PC-3 (cell line): ENCODE results near the gene AGRP. TPM values are rescaled to one million over a fixed set of nuclear protein-coding genes. Genes with fewer than 3 reads are reported as not detected.

Experiments
- ATAC-seq: fragments of 200-7000 bp; cut with Tn5 transposase; 2 replicates; pipeline ENCODE4 v1.9.1; 2020; ENCODE audit warnings: mild to moderate bottlenecking, moderate library complexity
- BruUV-seq: library from RNA; stranded (reverse); fragments of 400-500 nt; replicated peaks from 2 replicates; lab custom pipeline; 2021; lab: Mats Ljungman, UMichigan
- CTCF ChIA-PET: fragments of 300-600 bp; sonication (Branson Sonifier 250); formaldehyde crosslinking; loops from one replicate; lab custom pipeline; 2022; ENCODE audit warnings: antibody characterized with exemption; lab: Charles Lee
- POLR2A ChIA-PET: fragments of 300-600 bp; sonication (Branson Sonifier 250); formaldehyde crosslinking; loops from one replicate; lab custom pipeline; 2022; ENCODE audit warnings: antibody characterized with exemption; ENCODE audit not compliant: unreplicated experiment; lab: Charles Lee
- DNase-seq: peaks from one replicate; pipeline ENCODE4 v3.0.0-alpha.2; 2015
- H2AFZ ChIP-seq: fragments of 300-600 bp; sonication (generic); 2 replicates; pipeline ENCODE4 v1.6.0; 2016; ENCODE audit warnings: antibody characterized with exemption, low read length
- H3F3A ChIP-seq: fragments of 300-600 bp; sonication (generic); one replicate; pipeline ENCODE4 v1.6.0; 2017; ENCODE audit warnings: antibody characterized with exemption, low read length, control low read depth, mild to moderate bottlenecking; ENCODE audit not compliant: unreplicated experiment
- H3K27ac ChIP-seq: fragments of 300-600 bp; sonication (generic); 2 replicates; pipeline ENCODE4 v1.5.1; 2016; ENCODE audit warnings: mild to moderate bottlenecking, low read length
- H3K27me3 ChIP-seq: fragments of 300-600 bp; sonication (generic); 2 replicates; pipeline ENCODE4 v1.6.1; 2016; ENCODE audit warnings: low read length, mixed read lengths
- H3K36me3 ChIP-seq: fragments of 300-600 bp; sonication (generic); 2 replicates; pipeline ENCODE4 v1.6.1; 2016; ENCODE audit warnings: low read depth, mixed run types, low read length, mixed read lengths
- H3K4me1 ChIP-seq: fragments of 300-600 bp; sonication (generic); 2 replicates; pipeline ENCODE4 v1.5.1; 2016; ENCODE audit warnings: low read length; ENCODE audit not compliant: insufficient read depth
- H3K4me2 ChIP-seq: fragments of 300-600 bp; sonication (generic); 2 replicates; pipeline ENCODE4 v1.6.0; 2016; ENCODE audit warnings: low read length
- H3K4me3 ChIP-seq: fragments of 300-600 bp; sonication (generic); 2 replicates; pipeline ENCODE4 v1.5.1; 2016; ENCODE audit warnings: mild to moderate bottlenecking, low read length, mixed read lengths
- H3K79me2 ChIP-seq: fragments of 300-600 bp; sonication (generic); 2 replicates; pipeline ENCODE4 v1.6.1; 2017; ENCODE audit warnings: low read length, mixed read lengths
- H3K9ac ChIP-seq: fragments of 300-600 bp; sonication (generic); 2 replicates; pipeline ENCODE4 v1.6.0; 2016; ENCODE audit warnings: mild to moderate bottlenecking, low read length
- H3K9me2 ChIP-seq: fragments of 300-600 bp; sonication (generic); replicated peaks from 2 replicates; pipeline ENCODE4 v1.6.1; 2016; ENCODE audit warnings: mixed run types, low read length, mixed read lengths
- H3K9me3 ChIP-seq: fragments of 300-600 bp; sonication (generic); 2 replicates; pipeline ENCODE4 v1.6.1; 2016; ENCODE audit warnings: low read length, mixed read lengths
- H4K20me1 ChIP-seq: fragments of 300-600 bp; sonication (generic); 2 replicates; pipeline ENCODE4 v1.6.1; 2016; ENCODE audit warnings: low read length, mixed read lengths
- CTCF ChIP-seq: fragments of 300-600 bp; sonication (generic); conservative IDR thresholded peaks from 2 replicates; pipeline ENCODE4 v1.5.1; 2017; ENCODE audit warnings: antibody characterized with exemption, low read depth, mild to moderate bottlenecking, low read length
- EZH2 ChIP-seq: fragments of 300-600 bp; sonication (generic); IDR thresholded peaks from one replicate; pipeline ENCODE4 v1.6.1; 2017; ENCODE audit warnings: antibody characterized with exemption, mild to moderate bottlenecking, low read length; ENCODE audit not compliant: unreplicated experiment
- EZH2phosphoT487 ChIP-seq: fragments of 300-600 bp; sonication (generic); IDR thresholded peaks from 2 replicates; pipeline ENCODE4 v1.6.1; 2018; ENCODE audit warnings: mild to moderate bottlenecking, antibody characterized with exemption, low read length, borderline replicate concordance
- intact Hi-C: fragments of 100-400 bp; cut with micrococcal nuclease; formaldehyde crosslinking; loops from 2 replicates; pipeline ENCODE4 v1.9.0; 2023
- total RNA-seq: library from RNA; depleted of rRNA; stranded (reverse); fragments of >200 nt; gene quantifications from 2 replicates; pipeline ENCODE4 v1.2.3, GENCODE V29; 2014

Gene AGRP
- total RNA-seq, 1 experiment from 2014 or later, result not detected

- Histone ChIP-seq H3K9me3 (no peaks in the 10 kb centered on the region), H3K27me3 (no peaks in the 10 kb centered on the region), H3K4me3 (no peak overlapping the region), H3K9me2 (no peaks in the 10 kb centered on the region), H3K4me2 (no peak overlapping the region), H3K79me2 (no peaks in the 10 kb centered on the region), H3F3A (no peaks in the 10 kb centered on the region), H3K36me3 (no peaks in the 10 kb centered on the region), H3K27ac (no peak overlapping the region), H3K4me1 (no peaks in the 10 kb centered on the region; the same call in 1 of the 2 replicates), H2AFZ (no peak overlapping the region), H3K9ac (no peak overlapping the region), H4K20me1 (no peaks in the 10 kb centered on the region)
- intact Hi-C loops, result no loop called here
- DNase-seq (peak; percentile 35), ATAC-seq (peak; percentile 74)
- ChIA-PET POLR2A (no interaction called here), CTCF (interaction anchor here (0.7 kb wide), 1 partner anchor 150 kb away, joined by 4 read pairs; no protein-coding TSS in a partner anchor)
- no TSS peak for BruUV-seq
- no peak for TF ChIP-seq EZH2phosphoT487
- TF ChIP-seq CTCF, result no peak
- no peak for TF ChIP-seq EZH2
These were observed 21.0 kb upstream of the AGRP start for GRCh38 chr16:67504031-67505021.

GRCh38 chr16:67499106-67499505, 15.8 kb upstream of the AGRP start:
- no peaks in the 10 kb centered on the region for H3K36me3 ChIP-seq
- no peak overlapping the region for H3K4me3 ChIP-seq
- H3K4me2 ChIP-seq, result no peak overlapping the region
- ChIA-PET POLR2A (no interaction called here), CTCF (no interaction called here)
- H3K79me2 ChIP-seq, result no peaks in the 10 kb centered on the region
- TF ChIP-seq EZH2 (no peak), EZH2phosphoT487 (no peak), CTCF (no peak)
- no peaks in the 10 kb centered on the region for H3K9me3 ChIP-seq
- no peaks in the 10 kb centered on the region for H3K4me1 ChIP-seq
- H3K27ac ChIP-seq, result no peak overlapping the region
- no peak for DNase-seq
- no peak overlapping the region for H3K9ac ChIP-seq
- intact Hi-C loops, result no loop called here
- no peak for ATAC-seq
- H4K20me1 ChIP-seq, result no peaks in the 10 kb centered on the region
- no peaks in the 10 kb centered on the region for H3K27me3 ChIP-seq
- no peaks in the 10 kb centered on the region for H3K9me2 ChIP-seq
- H2AFZ ChIP-seq, result no peak overlapping the region
- H3F3A ChIP-seq, result no peaks in the 10 kb centered on the region
- no TSS peak for BruUV-seq
